Measurements from ENCODE around the gene XPO6. TPM values are rescaled to one million over a fixed set of nuclear protein-coding genes. Genes with fewer than 3 reads are reported as not detected.

The XPO6 gene
- total and polyA plus RNA-seq, 8 donors, result 75.7 to 155 (median 80.1) TPM

GRCh38 chr16:28073836-28074235 lies 137.9 kb downstream of the XPO6 start:
- H3K27me3 ChIP-seq, result peaks cover 0 to 17% of the 10 kb centered on the region in 2 donors
- no peaks in the 10 kb centered on the region for H3K9me3 ChIP-seq
- DNase-seq, result no peak
- H3K27ac ChIP-seq, result no peak overlapping the region
- intact Hi-C loops (cut with DNase I), result no loop called here
- no peak overlapping the region for H3K4me3 ChIP-seq
- H3K36me3 ChIP-seq, result no peaks in the 10 kb centered on the region
- ATAC-seq, result no peak
- TF ChIP-seq, protein P1, sequence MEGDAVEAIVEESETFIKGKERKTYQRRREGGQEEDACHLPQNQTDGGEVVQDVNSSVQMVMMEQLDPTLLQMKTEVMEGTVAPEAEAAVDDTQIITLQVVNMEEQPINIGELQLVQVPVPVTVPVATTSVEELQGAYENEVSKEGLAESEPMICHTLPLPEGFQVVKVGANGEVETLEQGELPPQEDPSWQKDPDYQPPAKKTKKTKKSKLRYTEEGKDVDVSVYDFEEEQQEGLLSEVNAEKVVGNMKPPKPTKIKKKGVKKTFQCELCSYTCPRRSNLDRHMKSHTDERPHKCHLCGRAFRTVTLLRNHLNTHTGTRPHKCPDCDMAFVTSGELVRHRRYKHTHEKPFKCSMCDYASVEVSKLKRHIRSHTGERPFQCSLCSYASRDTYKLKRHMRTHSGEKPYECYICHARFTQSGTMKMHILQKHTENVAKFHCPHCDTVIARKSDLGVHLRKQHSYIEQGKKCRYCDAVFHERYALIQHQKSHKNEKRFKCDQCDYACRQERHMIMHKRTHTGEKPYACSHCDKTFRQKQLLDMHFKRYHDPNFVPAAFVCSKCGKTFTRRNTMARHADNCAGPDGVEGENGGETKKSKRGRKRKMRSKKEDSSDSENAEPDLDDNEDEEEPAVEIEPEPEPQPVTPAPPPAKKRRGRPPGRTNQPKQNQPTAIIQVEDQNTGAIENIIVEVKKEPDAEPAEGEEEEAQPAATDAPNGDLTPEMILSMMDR (IDR thresholded peaks at IDR 0.05), result no peak
- no peaks in the 10 kb centered on the region for H3K4me1 ChIP-seq

DNA sequence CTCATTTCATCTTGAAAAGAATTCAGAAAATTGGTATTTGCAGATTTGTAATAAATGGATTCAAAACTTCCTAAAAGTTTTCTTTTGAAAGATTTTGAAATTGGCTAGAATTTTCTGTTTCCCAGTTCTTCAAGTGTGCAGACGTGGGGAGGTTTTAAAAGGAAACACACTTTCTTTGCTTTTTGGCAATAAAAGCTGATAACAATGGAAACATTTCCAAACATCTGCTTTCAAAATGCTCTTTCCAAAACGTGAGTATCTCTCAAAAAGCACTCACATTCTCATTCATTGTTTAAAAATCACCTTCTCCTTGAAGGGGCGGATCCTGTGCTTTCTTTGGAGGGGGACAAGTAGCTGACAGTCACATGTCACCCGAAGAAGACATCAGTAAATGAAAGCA lies 139.7 kb downstream of the XPO6 start:
- no peak for ATAC-seq
- H3K4me3 ChIP-seq, result no peak overlapping the region
- H3K27ac ChIP-seq, result no peak overlapping the region
- TF ChIP-seq, protein P1 (IDR thresholded peaks at IDR 0.05), result no peak
- H3K27me3 ChIP-seq, result peaks cover 0 to 17% of the 10 kb centered on the region in 2 donors
- no peaks in the 10 kb centered on the region for H3K4me1 ChIP-seq
- no peak for DNase-seq
- no peaks in the 10 kb centered on the region for H3K36me3 ChIP-seq
- intact Hi-C loops (cut with DNase I), result no loop called here
- H3K9me3 ChIP-seq, result no peaks in the 10 kb centered on the region

DNA sequence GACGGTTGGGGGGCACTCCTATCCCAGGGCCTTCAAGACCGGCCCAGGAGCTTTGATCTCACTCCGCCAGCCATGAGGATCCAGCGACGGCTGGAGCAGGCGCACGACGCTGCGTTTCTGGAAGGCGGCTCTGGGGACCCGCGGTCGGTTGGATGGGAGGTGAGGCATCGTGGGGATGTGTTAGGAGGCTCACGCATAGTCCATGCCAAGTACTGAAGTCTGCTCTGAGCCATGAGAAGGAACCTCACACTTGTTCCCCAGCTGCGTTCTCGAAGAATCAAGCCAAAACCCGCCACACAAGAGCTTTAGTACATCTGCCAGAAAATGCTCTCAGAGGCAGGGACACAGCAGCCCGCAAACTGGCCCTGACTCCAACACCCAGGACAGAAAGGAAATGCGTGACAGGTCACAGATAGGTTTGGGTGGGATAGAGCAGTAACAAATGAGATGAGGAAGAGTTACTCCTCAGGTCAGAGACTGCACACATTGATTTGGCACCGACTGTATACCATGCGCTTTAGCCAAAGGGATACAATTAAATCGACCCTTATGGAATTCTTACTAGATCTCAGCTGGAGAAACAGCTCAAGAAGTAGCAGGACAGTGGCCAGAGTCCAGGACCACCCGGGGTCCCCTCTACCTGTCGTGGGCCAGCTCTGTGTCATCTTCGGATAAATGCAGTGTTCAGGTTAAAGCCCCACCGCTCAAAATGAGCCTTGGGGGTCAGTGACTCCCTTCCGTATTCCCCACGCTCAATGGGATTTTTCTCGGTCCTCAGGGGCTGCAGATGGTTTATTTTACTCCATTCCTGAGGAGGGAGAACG lies 141.6 kb downstream of the XPO6 start:
- H3K27ac ChIP-seq, result no peak overlapping the region
- intact Hi-C loops (cut with DNase I), result no loop called here
- TF ChIP-seq, protein P1 (IDR thresholded peaks at IDR 0.05), result no peak
- H3K4me3 ChIP-seq, result no peak overlapping the region
- no peaks in the 10 kb centered on the region for H3K9me3 ChIP-seq
- H3K4me1 ChIP-seq, result no peaks in the 10 kb centered on the region
- peaks cover 0 to 24% of the 10 kb centered on the region in 2 donors for H3K27me3 ChIP-seq
- DNase-seq (no peak), ATAC-seq (no peak)
- no peaks in the 10 kb centered on the region for H3K36me3 ChIP-seq

DNA sequence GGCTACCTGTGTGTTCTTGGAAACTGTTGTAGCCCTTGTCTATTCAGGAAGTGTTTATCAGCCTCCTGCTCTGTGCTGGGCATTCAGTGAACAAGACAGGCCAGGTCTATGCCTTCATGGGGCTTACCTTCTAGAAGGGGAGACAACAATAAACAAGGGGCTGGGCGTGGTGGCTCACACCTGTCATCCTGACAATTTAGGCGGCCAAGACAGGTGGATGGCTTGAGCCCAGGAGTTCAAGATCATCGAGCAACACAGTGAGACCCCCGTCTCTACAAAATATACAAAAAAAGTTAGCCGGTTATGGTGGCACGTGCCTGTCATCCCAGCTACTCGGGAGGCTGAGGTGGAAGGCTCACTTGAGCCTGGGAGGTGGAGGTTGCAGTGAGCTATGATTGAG lies 142.8 kb downstream of the XPO6 start:
- intact Hi-C loops (cut with DNase I), result no loop called here
- Histone ChIP-seq H3K27me3 (peaks cover 6 to 36% of the 10 kb centered on the region in 2 donors), H3K4me1 (no peaks in the 10 kb centered on the region), H3K4me3 (no peak overlapping the region), H3K27ac (no peak overlapping the region), H3K9me3 (no peaks in the 10 kb centered on the region), H3K36me3 (no peaks in the 10 kb centered on the region)
- ATAC-seq, result no peak
- TF ChIP-seq, protein P1 (IDR thresholded peaks at IDR 0.05), result no peak
- no peak for DNase-seq

DNA sequence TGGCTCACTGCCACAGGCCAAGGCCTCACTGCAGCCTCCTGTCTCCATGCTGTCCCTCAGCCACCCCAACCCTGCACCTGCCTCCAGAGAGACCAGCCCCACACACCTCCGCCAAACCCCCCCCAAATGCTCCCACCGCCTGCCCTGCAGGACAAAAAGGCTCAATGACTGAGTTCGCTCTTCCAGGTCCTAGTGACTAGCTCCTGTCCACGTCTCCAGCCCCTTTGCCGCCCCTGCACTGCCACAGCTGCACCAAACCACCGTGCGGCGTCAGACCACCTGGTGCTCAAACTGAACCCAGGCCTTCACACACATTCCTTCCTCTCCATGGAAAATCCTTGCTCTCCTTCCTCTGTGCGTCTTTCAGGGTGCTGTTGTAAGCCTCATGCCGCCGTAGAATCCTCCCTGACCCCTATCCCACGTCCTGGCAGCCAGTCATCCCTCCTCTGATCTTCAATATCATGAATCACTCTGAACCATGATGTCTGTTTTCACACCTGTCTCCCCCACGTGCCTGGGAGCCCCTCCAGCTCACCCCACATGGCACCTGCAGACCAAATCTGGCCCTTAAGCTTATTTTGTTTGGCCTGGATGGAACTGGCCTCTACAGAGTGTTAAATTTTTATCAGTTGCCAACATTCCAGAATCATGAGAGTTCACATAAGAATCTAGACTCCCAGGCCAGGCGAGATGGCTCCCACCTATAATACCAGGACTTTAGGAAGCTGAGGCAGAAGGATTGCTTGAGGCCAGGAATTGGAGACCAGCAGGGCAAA lies 144.0 kb downstream of the XPO6 start:
- Histone ChIP-seq H3K4me1 (peaks cover 0 to 5% of the 10 kb centered on the region in 2 donors), H3K27me3 (peaks cover 16 to 48% of the 10 kb centered on the region in 2 donors), H3K9me3 (no peaks in the 10 kb centered on the region), H3K4me3 (no peak overlapping the region), H3K36me3 (no peaks in the 10 kb centered on the region), H3K27ac (no peak overlapping the region)
- DNase-seq (no peak), ATAC-seq (no peak)
- TF ChIP-seq, protein P1 (IDR thresholded peaks at IDR 0.05), result no peak
- intact Hi-C loops (cut with DNase I), result no loop called here
